ENCODE measurements around the gene UBE2E3. TPM values are rescaled to one million over a fixed set of nuclear protein-coding genes. Genes with fewer than 3 reads are reported as not detected.

The UBE2E3 gene
- 72.8 and 88.2 TPM in 2 replicates for total RNA-seq

DNA sequence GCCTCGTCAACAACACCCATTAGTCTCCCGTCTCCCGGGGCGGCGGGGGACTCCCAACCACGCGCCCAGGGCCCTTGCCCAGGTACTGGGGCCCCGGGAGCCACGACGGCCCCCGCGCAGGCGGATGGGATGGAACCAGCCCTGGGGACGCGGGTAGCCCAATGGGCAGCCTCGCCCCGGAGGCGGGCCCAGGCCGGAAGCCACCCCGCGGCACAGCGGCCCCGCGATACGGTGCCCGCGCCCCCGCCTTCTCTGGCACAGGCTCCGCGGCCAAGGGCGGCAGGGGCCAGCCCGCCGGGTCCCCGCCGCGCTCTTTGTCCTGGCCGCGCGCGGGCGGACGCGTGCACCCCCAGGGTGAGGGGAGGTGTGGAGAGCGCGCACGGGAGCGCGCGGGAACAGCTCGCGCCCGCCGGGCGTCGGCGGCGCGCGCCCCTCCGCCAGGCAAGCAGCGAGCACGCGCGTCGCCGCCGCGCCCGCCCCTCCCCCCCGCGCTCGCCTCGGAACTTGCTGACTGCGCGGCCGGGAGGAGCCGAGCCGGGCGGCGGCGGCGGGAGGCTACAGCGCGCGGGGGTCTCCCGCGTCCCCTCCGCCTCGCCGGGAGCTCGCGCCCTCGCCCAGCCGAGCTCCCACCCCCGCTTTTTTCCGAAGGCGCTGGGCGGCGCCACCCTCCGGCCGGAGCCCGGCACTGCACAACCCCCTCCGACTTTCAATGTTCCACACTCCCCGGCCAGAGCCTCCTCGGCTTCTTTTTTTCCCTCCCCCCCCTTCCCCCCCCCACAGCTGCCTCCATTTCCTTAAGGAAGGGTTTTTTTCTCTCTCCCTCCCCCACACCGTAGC lies at the start of gene UBE2E3:
UBE2E3 (plus strand) TSS at position 500 of the 837 bp plus-strand sequence. CDS start 1,438 bp downstream, outside the sequence.

Measured in hair follicular keratinocyte (primary cell).